Choroid plexus epithelial cell (primary cell): Measurements from ENCODE around the gene PLCE1.

ENCODE experiments used
- DNase-seq: peaks from one replicate; pipeline ENCODE4 v3.0.0-alpha.2; 2010; ENCODE audit warnings: low read depth
- H3K4me3 ChIP-seq: 2 replicates; pipeline ENCODE4 v1.5.1; 2011; ENCODE audit warnings: low read depth, mild to moderate bottlenecking, control low read depth, low read length, moderate library complexity
- TF ChIP-seq, protein P1 (sequence below): conservative IDR thresholded peaks from 2 replicates; pipeline ENCODE4 v1.5.1; 2011; ENCODE audit warnings: low read depth, mild to moderate bottlenecking, control low read depth, inconsistent platforms, low read length, moderate library complexity

The PLCE1 gene

DNA sequence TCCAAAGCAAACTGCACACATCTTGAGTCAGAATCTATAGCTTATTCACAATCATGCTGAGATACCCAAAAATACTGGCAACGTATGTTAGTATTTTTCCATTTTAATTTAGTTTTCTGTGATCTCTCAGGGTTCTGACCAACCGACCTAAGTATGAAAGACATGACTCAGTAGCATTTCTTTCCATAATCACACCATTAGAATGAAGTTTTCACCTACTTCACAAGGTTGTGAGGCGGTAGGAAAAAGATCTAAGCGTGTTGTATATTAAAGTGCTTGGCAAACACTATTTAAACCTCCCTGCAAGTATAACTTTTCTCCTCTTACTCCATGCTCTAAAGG, 49.1 kb downstream of the PLCE1 start:
- TF ChIP-seq, protein P1, sequence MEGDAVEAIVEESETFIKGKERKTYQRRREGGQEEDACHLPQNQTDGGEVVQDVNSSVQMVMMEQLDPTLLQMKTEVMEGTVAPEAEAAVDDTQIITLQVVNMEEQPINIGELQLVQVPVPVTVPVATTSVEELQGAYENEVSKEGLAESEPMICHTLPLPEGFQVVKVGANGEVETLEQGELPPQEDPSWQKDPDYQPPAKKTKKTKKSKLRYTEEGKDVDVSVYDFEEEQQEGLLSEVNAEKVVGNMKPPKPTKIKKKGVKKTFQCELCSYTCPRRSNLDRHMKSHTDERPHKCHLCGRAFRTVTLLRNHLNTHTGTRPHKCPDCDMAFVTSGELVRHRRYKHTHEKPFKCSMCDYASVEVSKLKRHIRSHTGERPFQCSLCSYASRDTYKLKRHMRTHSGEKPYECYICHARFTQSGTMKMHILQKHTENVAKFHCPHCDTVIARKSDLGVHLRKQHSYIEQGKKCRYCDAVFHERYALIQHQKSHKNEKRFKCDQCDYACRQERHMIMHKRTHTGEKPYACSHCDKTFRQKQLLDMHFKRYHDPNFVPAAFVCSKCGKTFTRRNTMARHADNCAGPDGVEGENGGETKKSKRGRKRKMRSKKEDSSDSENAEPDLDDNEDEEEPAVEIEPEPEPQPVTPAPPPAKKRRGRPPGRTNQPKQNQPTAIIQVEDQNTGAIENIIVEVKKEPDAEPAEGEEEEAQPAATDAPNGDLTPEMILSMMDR = no peak
- no peak for DNase-seq
- no peak overlapping the region for H3K4me3 ChIP-seq
